IMR-90 (cell line): ENCODE measurements around the gene COX8C. TPM values are rescaled to one million over a fixed set of nuclear protein-coding genes. Genes with fewer than 3 reads are reported as not detected.

ENCODE experiments used
- ATAC-seq: fragments of 200-7000 bp; cut with Tn5 transposase; 2 replicates; pipeline ENCODE4 v1.9.1; 2020; ENCODE audit warnings: low read depth, mild to moderate bottlenecking, moderate library complexity
- BruUV-seq: library from RNA; stranded (reverse); fragments of 400-500 nt; replicated peaks from 2 replicates; lab custom pipeline; 2021; lab: Mats Ljungman, UMichigan
- CTCF ChIA-PET: fragments of 300-600 bp; formaldehyde crosslinking; extraction: SDS; loops from one replicate; lab custom pipeline; 2021; ENCODE audit warnings: antibody characterized with exemption; lab: Yijun Ruan, JAX
- POLR2A ChIA-PET: fragments of 300-600 bp; sonication (Branson Sonifier 250); formaldehyde crosslinking; loops from one replicate; lab custom pipeline; 2022; ENCODE audit warnings: antibody characterized with exemption; ENCODE audit not compliant: unreplicated experiment; lab: Charles Lee
- DNase-seq: peaks from one replicate; pipeline ENCODE4 v3.0.0; 2013
- H2AFZ ChIP-seq: replicated peaks from 2 replicates; pipeline ENCODE3; 2013; ENCODE audit warnings: low read length, mild to moderate bottlenecking; ENCODE audit not compliant: poor library complexity
- H2AK5ac ChIP-seq: 2 replicates; pipeline ENCODE4 v1.6.1; 2013; ENCODE audit warnings: low read depth, low read length, inconsistent platforms
- H2AK9ac ChIP-seq: replicated peaks from 2 replicates; pipeline ENCODE3; 2013; ENCODE audit warnings: mild to moderate bottlenecking, low read depth, low read length, moderate library complexity; ENCODE audit not compliant: poor library complexity
- H2BK120ac ChIP-seq: 2 replicates; pipeline ENCODE4 v1.6.1; 2013; ENCODE audit warnings: low read depth, low read length, inconsistent platforms
- H2BK15ac ChIP-seq: 3 replicates; pipeline ENCODE4 v1.6.1; 2013; ENCODE audit warnings: low read depth, low read length, inconsistent platforms
- H2BK20ac ChIP-seq: 2 replicates; pipeline ENCODE4 v1.6.1; 2013; ENCODE audit warnings: low read depth, mild to moderate bottlenecking, inconsistent platforms, low read length, moderate library complexity
- H2BK5ac ChIP-seq: 2 replicates; pipeline ENCODE4 v1.6.1; 2013; ENCODE audit warnings: mild to moderate bottlenecking, low read depth, low read length, inconsistent platforms; ENCODE audit not compliant: poor library complexity, severe bottlenecking
- H3K14ac ChIP-seq: replicated peaks from 2 replicates; pipeline ENCODE4 v1.6.1; 2013; ENCODE audit warnings: low read depth, low read length, inconsistent platforms
- H3K18ac ChIP-seq: 2 replicates; pipeline ENCODE4 v1.6.1; 2013; ENCODE audit warnings: low read depth, low read length, control low read depth
- H3K23ac ChIP-seq: 2 replicates; pipeline ENCODE4 v1.6.1; 2013; ENCODE audit warnings: low read depth, low read length, inconsistent platforms
- H3K27ac ChIP-seq: 2 replicates; pipeline ENCODE4 v1.5.1; 2013; ENCODE audit warnings: mild to moderate bottlenecking, control low read depth, low read length; ENCODE audit not compliant: insufficient read depth
- H3K27me3 ChIP-seq: 2 replicates; pipeline ENCODE4 v1.6.1; 2013; ENCODE audit warnings: low read length; ENCODE audit not compliant: control insufficient read depth, insufficient read depth
- H3K36me3 ChIP-seq: 2 replicates; pipeline ENCODE4 v1.6.1; 2013; ENCODE audit warnings: low read length, mixed read lengths; ENCODE audit not compliant: control insufficient read depth, insufficient read depth
- H3K4ac ChIP-seq: 2 replicates; pipeline ENCODE4 v1.6.1; 2013; ENCODE audit warnings: low read depth, low read length, inconsistent platforms
- H3K4me1 ChIP-seq: 2 replicates; pipeline ENCODE4 v1.6.1; 2013; ENCODE audit warnings: low read length, mixed read lengths; ENCODE audit not compliant: control insufficient read depth, insufficient read depth
- H3K4me2 ChIP-seq: 2 replicates; pipeline ENCODE4 v1.6.1; 2013; ENCODE audit warnings: low read depth, mild to moderate bottlenecking, control low read depth, low read length, moderate library complexity
- H3K4me3 ChIP-seq: 2 replicates; pipeline ENCODE4 v1.5.1; 2013; ENCODE audit warnings: low read depth, mild to moderate bottlenecking, control low read depth, low read length, moderate library complexity; ENCODE audit not compliant: insufficient read depth
- H3K56ac ChIP-seq: 2 replicates; pipeline ENCODE4 v1.6.1; 2013; ENCODE audit warnings: low read length, inconsistent platforms; ENCODE audit not compliant: insufficient read depth; ENCODE audit errors: extremely low read depth
- H3K79me1 ChIP-seq, 2 experiments: 2 replicates each; pipeline ENCODE4 v1.6.1; 2013; ENCODE audit warnings: low read length in 2 of 2, inconsistent platforms in 1 of 2, low read depth in 1 of 2
- H3K9ac ChIP-seq: 2 replicates; pipeline ENCODE4 v1.6.1; 2013; ENCODE audit warnings: low read depth, low read length, control low read depth
- H3K9me1 ChIP-seq: 2 replicates; pipeline ENCODE4 v1.6.1; 2013; ENCODE audit warnings: low read length, inconsistent platforms; ENCODE audit not compliant: insufficient read depth
- H3K9me3 ChIP-seq: 2 replicates; pipeline ENCODE4 v1.6.1; 2013; ENCODE audit warnings: low read length; ENCODE audit not compliant: control insufficient read depth, insufficient read depth
- H4K20me1 ChIP-seq: 2 replicates; pipeline ENCODE4 v1.6.1; 2013; ENCODE audit warnings: low read length, inconsistent platforms; ENCODE audit not compliant: insufficient read depth
- H4K5ac ChIP-seq: 2 replicates; pipeline ENCODE4 v1.6.1; 2013; ENCODE audit warnings: mild to moderate bottlenecking, low read depth, low read length, control low read depth
- H4K8ac ChIP-seq, 2 experiments: 2 replicates each; pipeline ENCODE4 v1.6.1; 2013; ENCODE audit warnings: low read depth in 2 of 2, low read length in 2 of 2, control low read depth in 1 of 2, inconsistent platforms in 1 of 2
- H4K91ac ChIP-seq: 2 replicates; pipeline ENCODE4 v1.6.1; 2013; ENCODE audit warnings: low read depth, low read length, inconsistent platforms; ENCODE audit not compliant: insufficient read depth
- MXI1 ChIP-seq: IDR thresholded peaks from 2 replicates; pipeline ENCODE4 v1.6.1; 2012; ENCODE audit warnings: low read depth, mild to moderate bottlenecking, low read length, moderate library complexity, borderline replicate concordance
- RCOR1 ChIP-seq: IDR thresholded peaks from 2 replicates; pipeline ENCODE4 v1.6.1; 2012; ENCODE audit warnings: mild to moderate bottlenecking, low read length, improper control_type of control experiment; ENCODE audit not compliant: insufficient replicate concordance
- WGBS, 2 experiments: methylation state at CpG; one replicate each; pipeline versions ENCODE4 v1.1.5 to v1.1.7; 2013; ENCODE audit warnings: missing lambda C conversion rate in 2 of 2; ENCODE audit not compliant: insufficient read length in 1 of 2; ENCODE audit errors: extremely low coverage in 2 of 2; 5-methylcytosine and 5-hydroxymethylcytosine counted together
- dilution Hi-C: fragments of 300-500 bp; cut with HindIII; formaldehyde crosslinking; loops from one replicate; pipeline ENCODE4 v1.14.3; 2018; ENCODE audit warnings: low sequenced_read_pairs; ENCODE audit not compliant: unreplicated experiment
- in situ Hi-C: fragments of 300-500 bp; cut with MboI; formaldehyde crosslinking; loops from 3 replicates; pipeline ENCODE4 v1.14.3; 2019; ENCODE audit warnings: low sequenced_read_pairs, inconsistent platforms, mixed read lengths
- intact Hi-C: fragments of 100-400 bp; cut with micrococcal nuclease; formaldehyde crosslinking; loops from 2 replicates; pipeline ENCODE4 v1.10.0; 2022
- polyA plus RNA-seq, 3 experiments: library from polyadenylated mRNA; depleted of rRNA; stranded (reverse); fragments of >200 nt; gene quantifications; 2 replicates each; pipeline ENCODE4 v1.2.3, GENCODE V29; 2012; ENCODE audit warnings: low replicate concordance in 1 of 3
- total RNA-seq: library from RNA; depleted of rRNA; stranded (reverse); fragments of >200 nt; gene quantifications from 2 replicates; pipeline ENCODE4 v1.2.3, GENCODE V29; 2012
- TF ChIP-seq, protein P1 (sequence below): conservative IDR thresholded peaks from 2 replicates; pipeline ENCODE4 v1.5.1; 2012; ENCODE audit warnings: mild to moderate bottlenecking, low read depth, low read length, improper control_type of control experiment
- TF ChIP-seq, protein P2 (sequence below): fragments of 150-350 bp; IDR thresholded peaks from 2 replicates; pipeline ENCODE4 v1.6.1; 2017; ENCODE audit warnings: mild to moderate bottlenecking, antibody characterized with exemption, low read length, low read depth

The COX8C gene
- total and polyA plus RNA-seq, 2 of the 4 experiments (the other 2 are of a cell fraction), result not detected

DNA sequence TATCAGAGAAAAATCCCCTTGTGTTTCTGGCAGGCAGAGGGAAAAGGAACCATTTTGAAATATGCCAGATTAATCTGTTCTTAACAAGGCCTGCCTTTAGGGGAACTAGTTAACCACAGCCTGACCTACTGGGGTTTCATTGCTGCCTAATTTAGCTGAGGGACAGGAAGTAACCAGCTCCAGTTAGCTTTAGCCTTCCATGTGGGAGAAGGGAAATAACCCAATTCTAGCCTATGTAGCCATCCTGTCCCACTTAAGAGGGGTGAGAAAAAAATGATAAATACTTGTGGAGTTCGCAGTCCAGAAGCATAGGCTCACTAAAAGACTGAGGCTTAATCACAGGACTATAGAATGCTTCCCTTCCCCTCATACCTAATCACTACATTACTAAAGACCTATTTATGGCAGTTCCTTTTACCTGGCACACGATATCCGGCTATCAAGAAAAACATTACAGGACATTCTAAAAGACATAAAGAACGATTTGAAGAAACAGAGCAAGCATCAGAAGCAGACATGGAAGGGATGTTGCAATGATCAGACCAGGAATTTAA, 22.8 kb downstream of the COX8C start:
- TF ChIP-seq MXI1 (no peak), RCOR1 (no peak)
- TF ChIP-seq, protein P1, sequence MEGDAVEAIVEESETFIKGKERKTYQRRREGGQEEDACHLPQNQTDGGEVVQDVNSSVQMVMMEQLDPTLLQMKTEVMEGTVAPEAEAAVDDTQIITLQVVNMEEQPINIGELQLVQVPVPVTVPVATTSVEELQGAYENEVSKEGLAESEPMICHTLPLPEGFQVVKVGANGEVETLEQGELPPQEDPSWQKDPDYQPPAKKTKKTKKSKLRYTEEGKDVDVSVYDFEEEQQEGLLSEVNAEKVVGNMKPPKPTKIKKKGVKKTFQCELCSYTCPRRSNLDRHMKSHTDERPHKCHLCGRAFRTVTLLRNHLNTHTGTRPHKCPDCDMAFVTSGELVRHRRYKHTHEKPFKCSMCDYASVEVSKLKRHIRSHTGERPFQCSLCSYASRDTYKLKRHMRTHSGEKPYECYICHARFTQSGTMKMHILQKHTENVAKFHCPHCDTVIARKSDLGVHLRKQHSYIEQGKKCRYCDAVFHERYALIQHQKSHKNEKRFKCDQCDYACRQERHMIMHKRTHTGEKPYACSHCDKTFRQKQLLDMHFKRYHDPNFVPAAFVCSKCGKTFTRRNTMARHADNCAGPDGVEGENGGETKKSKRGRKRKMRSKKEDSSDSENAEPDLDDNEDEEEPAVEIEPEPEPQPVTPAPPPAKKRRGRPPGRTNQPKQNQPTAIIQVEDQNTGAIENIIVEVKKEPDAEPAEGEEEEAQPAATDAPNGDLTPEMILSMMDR, result no peak
- TF ChIP-seq, protein P2, sequence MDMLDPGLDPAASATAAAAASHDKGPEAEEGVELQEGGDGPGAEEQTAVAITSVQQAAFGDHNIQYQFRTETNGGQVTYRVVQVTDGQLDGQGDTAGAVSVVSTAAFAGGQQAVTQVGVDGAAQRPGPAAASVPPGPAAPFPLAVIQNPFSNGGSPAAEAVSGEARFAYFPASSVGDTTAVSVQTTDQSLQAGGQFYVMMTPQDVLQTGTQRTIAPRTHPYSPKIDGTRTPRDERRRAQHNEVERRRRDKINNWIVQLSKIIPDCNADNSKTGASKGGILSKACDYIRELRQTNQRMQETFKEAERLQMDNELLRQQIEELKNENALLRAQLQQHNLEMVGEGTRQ, result no peak

More for the DNA sequence above, 22.8 kb downstream of the COX8C start:
- H2BK120ac ChIP-seq, result no peak overlapping the region
- BruUV-seq, result no TSS peak
- in situ Hi-C loops, result no loop called here
- no peaks in the 10 kb centered on the region for H4K20me1 ChIP-seq
- no peaks in the 10 kb centered on the region for H3K79me1 ChIP-seq
- H3K23ac ChIP-seq, result no peak overlapping the region
- no peak overlapping the region for H2BK20ac ChIP-seq
- H4K5ac ChIP-seq, result no peak overlapping the region
- no peaks in the 10 kb centered on the region for H3K9me1 ChIP-seq
- H2AK5ac ChIP-seq, result no peak overlapping the region
- ChIA-PET POLR2A (no interaction called here), CTCF (no interaction called here)
- H3K9ac ChIP-seq, result no peak overlapping the region
- no peaks in the 10 kb centered on the region for H3K9me3 ChIP-seq
- no peak overlapping the region for H2BK5ac ChIP-seq
- dilution Hi-C loops, result no loop called here
- H3K18ac ChIP-seq, result no peak overlapping the region
- no peak overlapping the region for H2AK9ac ChIP-seq
- no peak for DNase-seq
- no peak overlapping the region for H3K56ac ChIP-seq
- H2BK15ac ChIP-seq, result no peak overlapping the region
- H3K4me2 ChIP-seq, result no peak overlapping the region
- H3K4me3 ChIP-seq, result no peak overlapping the region
- no peaks in the 10 kb centered on the region for H3K27me3 ChIP-seq
- H3K4ac ChIP-seq, result no peak overlapping the region
- 40% methylated on average over 1 of the region's 4 CpGs; no CpG with 5 or more reads in 1 of the 2 experiments for WGBS, 2 experiments
- no peak overlapping the region for H2AFZ ChIP-seq
- no peak for ATAC-seq
- intact Hi-C loops, result no loop called here
- no peaks in the 10 kb centered on the region for H3K36me3 ChIP-seq
- no peak overlapping the region for H4K8ac ChIP-seq
- H3K14ac ChIP-seq, result no peak overlapping the region
- H3K27ac ChIP-seq, result no peak overlapping the region
- no peak overlapping the region for H4K91ac ChIP-seq
- no peaks in the 10 kb centered on the region for H3K4me1 ChIP-seq
